Neutrophil (primary cell): ENCODE measurements around the gene GFOD1.
A peak's percentile ranks its signal among the peaks of the same experiment; 100 is the strongest.

ENCODE experiments used
- H3K27ac ChIP-seq: fragments of 200-600 bp; sonication (generic); 2 replicates; pipeline ENCODE4 v1.5.1; 2016; ENCODE audit warnings: mild to moderate bottlenecking, moderate library complexity
- H3K27me3 ChIP-seq: fragments of 200-600 bp; sonication (generic); 2 replicates; pipeline ENCODE4 v1.6.0; 2016; ENCODE audit warnings: mild to moderate bottlenecking
- H3K36me3 ChIP-seq: fragments of 200-600 bp; sonication (generic); 2 replicates; pipeline ENCODE4 v1.5.1; 2017
- H3K4me1 ChIP-seq, 2 experiments: fragments of 200-600 bp in 1 of 2; sonication (generic) in 1 of 2; 1 replicate in 1 of 2; 2 replicates in 1 of 2; pipeline versions ENCODE4 v1.5.1 to v1.6.1; 2013 to 2016; ENCODE audit warnings: low read depth in 1 of 2, low read length in 1 of 2, mild to moderate bottlenecking in 1 of 2, moderate library complexity in 1 of 2; ENCODE audit not compliant: control insufficient read depth in 1 of 2, insufficient read depth in 1 of 2
- H3K4me3 ChIP-seq, 2 experiments: fragments of 200-600 bp in 1 of 2; sonication (generic) in 1 of 2; 1 replicate in 1 of 2; 2 replicates in 1 of 2; pipeline ENCODE4 v1.5.1; 2013 to 2016; ENCODE audit warnings: low read depth in 1 of 2, low read length in 1 of 2, mild to moderate bottlenecking in 1 of 2, moderate library complexity in 1 of 2
- H3K9me3 ChIP-seq: fragments of 200-600 bp; sonication (generic); 2 replicates; pipeline ENCODE4 v1.5.1; 2016
- TF ChIP-seq, protein P1 (sequence below): fragments of 200-600 bp; sonication (generic); IDR thresholded peaks from 2 replicates; pipeline ENCODE4 v1.5.1; 2016; ENCODE audit warnings: antibody characterized with exemption

The GFOD1 gene

DNA sequence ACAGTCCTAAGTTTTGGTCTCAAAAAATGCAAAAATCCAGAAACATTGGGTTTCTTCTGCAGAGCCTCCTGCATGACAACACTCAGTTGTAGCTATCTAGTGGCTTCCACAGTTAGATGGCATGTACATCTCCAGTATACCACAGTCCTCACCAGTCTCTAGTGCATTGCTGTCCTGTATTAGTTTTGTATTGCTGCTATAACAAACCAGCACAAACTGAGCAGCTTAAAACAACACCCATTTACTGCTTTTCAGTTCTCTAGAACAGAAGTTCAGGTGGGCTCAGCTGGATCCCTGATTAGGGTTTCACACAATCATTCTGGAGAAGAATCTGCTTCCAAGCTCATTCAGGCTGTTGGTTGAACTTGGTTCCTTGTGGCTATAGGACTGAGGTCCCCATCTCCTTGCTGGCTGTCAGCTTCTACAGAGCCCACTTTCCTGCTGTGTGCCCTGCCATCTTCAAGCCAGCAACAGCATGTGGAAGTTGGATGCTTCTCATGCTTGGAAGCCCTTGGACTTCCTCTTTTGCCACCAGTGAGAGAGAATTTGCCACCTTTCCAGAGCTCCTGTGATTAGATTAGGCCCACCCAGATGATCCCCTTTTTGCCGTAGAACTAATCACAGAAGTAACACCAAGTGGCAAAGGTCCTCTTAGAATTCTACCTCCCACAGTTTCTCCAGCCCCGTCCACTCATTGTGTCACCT, 110.2 kb downstream of the GFOD1 start:
- Histone ChIP-seq H3K4me1 (peaks cover 17 to 18% of the 10 kb centered on the region in 2 experiments), H3K4me3 (no peak overlapping the region), H3K27ac (peak overlapping the region; percentile 57), H3K27me3 (no peaks in the 10 kb centered on the region), H3K36me3 (no peaks in the 10 kb centered on the region), H3K9me3 (no peaks in the 10 kb centered on the region)
- TF ChIP-seq, protein P1, sequence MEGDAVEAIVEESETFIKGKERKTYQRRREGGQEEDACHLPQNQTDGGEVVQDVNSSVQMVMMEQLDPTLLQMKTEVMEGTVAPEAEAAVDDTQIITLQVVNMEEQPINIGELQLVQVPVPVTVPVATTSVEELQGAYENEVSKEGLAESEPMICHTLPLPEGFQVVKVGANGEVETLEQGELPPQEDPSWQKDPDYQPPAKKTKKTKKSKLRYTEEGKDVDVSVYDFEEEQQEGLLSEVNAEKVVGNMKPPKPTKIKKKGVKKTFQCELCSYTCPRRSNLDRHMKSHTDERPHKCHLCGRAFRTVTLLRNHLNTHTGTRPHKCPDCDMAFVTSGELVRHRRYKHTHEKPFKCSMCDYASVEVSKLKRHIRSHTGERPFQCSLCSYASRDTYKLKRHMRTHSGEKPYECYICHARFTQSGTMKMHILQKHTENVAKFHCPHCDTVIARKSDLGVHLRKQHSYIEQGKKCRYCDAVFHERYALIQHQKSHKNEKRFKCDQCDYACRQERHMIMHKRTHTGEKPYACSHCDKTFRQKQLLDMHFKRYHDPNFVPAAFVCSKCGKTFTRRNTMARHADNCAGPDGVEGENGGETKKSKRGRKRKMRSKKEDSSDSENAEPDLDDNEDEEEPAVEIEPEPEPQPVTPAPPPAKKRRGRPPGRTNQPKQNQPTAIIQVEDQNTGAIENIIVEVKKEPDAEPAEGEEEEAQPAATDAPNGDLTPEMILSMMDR = no peak

DNA sequence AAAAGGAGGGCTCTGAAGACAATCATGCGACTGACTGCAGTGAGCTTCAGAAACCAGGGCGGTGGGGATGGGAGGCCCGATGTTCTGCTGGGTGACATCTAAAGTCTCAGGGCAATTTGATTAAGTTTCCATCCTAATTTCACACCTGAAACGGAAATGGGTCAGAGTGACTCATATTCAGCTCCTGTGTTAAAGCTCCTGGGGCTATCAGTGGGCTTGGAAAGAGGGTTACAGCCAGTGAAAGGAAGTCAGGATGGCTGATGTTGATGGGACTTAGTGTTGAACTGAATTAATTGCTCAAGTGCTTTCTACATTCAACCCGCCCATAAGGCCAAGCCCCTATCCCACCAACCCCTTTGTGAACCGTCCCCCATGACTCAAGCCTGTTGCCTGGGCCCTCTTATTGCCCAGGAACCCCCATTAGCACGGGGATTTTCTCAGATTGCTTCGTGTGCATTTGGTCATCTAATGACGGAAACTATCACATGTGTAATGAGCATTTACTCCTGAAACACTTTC, 112.0 kb downstream of the GFOD1 start:
- Histone ChIP-seq H3K4me3 (no peak overlapping the region), H3K36me3 (no peaks in the 10 kb centered on the region), H3K27ac (no peak overlapping the region), H3K27me3 (no peaks in the 10 kb centered on the region), H3K4me1 (peaks cover 17 to 18% of the 10 kb centered on the region in 2 experiments), H3K9me3 (no peaks in the 10 kb centered on the region)
- TF ChIP-seq, protein P1 = no peak

DNA sequence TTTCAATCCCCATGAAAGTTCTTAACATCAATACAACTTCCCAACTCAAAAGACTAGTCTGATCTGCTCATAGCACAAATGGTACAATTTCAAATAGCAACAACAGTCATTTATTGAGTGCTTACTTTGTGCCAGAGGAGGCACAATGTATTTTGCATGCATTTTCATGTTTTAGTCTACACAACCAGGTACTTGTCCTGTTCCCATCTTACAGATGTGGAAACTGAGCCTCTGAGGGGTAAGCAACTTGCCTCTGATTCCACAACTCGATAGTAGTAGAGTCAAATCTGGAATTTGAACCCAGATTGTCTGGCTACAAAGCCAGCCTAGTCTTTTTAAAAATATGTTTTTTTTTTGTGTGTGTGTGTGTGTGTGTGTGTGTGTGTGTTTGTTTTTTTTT, 113.5 kb downstream of the GFOD1 start:
- Histone ChIP-seq H3K9me3 (no peaks in the 10 kb centered on the region), H3K36me3 (no peaks in the 10 kb centered on the region), H3K4me3 (no peak overlapping the region), H3K27ac (no peak overlapping the region), H3K4me1 (peaks cover 12 to 17% of the 10 kb centered on the region in 2 experiments), H3K27me3 (no peaks in the 10 kb centered on the region)
- TF ChIP-seq, protein P1 = no peak

DNA sequence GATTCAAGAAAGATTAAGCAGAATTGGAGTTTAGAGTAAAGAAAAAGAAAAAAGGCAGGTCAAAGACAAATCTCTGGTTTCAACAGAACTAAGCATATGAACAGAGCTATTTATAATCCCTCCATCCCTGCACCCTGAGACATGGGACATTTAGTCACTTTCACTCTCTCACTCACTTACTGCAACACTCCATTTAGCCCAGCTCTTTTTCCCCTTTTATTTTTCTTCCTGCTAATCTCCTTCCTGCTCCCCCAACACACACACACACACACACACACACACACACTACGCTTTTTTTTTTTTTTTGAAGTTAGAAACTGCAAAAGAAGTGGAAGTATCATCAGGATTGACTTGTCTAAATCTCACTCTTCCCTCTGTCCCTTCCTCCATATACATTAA, 113.9 kb downstream of the GFOD1 start:
- TF ChIP-seq, protein P1 = no peak
- Histone ChIP-seq H3K9me3 (no peaks in the 10 kb centered on the region), H3K4me1 (peaks cover 10 to 16% of the 10 kb centered on the region in 2 experiments), H3K36me3 (no peaks in the 10 kb centered on the region), H3K27me3 (no peaks in the 10 kb centered on the region), H3K4me3 (no peak overlapping the region), H3K27ac (no peak overlapping the region)

DNA sequence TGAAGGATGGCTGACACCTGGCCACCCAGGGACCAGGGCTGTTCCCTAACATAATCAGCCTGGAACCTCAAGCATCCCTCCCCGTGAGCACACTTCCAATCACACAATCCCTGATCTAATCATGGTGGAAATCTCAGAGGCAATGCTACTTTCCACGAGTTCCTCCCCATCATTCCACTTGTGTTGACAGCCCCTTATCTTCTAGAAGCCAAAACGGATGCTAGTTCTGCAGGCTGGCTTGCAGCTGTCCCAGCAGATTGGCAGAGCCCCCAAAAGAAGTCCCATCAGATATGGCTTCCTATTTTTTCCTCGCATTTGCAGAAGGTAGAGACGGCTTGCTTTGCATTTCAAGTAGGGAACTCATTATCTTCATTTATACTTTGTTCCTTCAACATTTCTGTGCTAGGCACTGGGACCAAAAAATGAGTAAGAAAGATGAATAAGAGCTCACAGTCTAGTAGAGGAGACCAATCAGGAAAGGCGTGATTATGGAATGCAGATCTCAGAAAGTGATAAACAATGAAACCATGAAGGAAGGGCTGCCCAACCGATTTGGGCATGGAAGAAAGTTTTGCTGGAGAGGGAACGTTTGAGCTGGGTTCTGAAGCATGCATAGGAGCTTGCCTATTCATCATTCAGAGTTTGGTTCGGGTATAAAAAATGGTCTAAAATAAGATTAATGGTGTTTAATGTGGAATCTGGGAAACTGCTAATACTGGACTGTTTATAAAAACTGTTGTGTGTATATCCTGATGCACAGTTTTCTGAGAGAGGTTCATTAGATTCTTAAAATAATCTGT, 114.5 kb downstream of the GFOD1 start:
- TF ChIP-seq, protein P1 = no peak
- no peak overlapping the region for H3K4me3 ChIP-seq
- H3K36me3 ChIP-seq = no peaks in the 10 kb centered on the region
- peaks cover 8 to 10% of the 10 kb centered on the region in 2 experiments for H3K4me1 ChIP-seq
- no peak overlapping the region for H3K27ac ChIP-seq
- H3K9me3 ChIP-seq = no peaks in the 10 kb centered on the region
- no peaks in the 10 kb centered on the region for H3K27me3 ChIP-seq
